Activated naive CD8-positive, alpha-beta T cell treated with anti-CD3 and anti-CD28 coated beads, Interleukin-2, amount 10 ng/mL, durations not matched to agents 7 days and 5 days (primary cell): Measurements from ENCODE around the gene EPRS1. TPM values are rescaled to one million over a fixed set of nuclear protein-coding genes. Genes with fewer than 3 reads are reported as not detected.

Experiments used
- ATAC-seq: fragments of 150-1000 bp; cut with Tn5 transposase; one replicate; pipeline ENCODE4 v1.10.0; 2021; ENCODE audit warnings: low read depth, moderate library complexity
- POLR2A ChIA-PET: fragments of 350-600 bp; sonication (Branson Sonifier 250); formaldehyde crosslinking; loops from one replicate; lab custom pipeline; 2021; ENCODE audit warnings: antibody characterized with exemption; lab: Charles Lee
- DNase-seq: peaks from one replicate; pipeline ENCODE4 v3.0.0; 2021
- H3K27ac Mint-ChIP-seq: one replicate; pipeline ENCODE4 v1.8.0; 2022; ENCODE audit warnings: mild to moderate bottlenecking, mixed read lengths
- H3K27me3 Mint-ChIP-seq: one replicate; pipeline ENCODE4 v1.8.0; 2022; ENCODE audit warnings: mild to moderate bottlenecking, moderate library complexity, mixed read lengths
- H3K36me3 Mint-ChIP-seq: one replicate; pipeline ENCODE4 v1.8.0; 2021; ENCODE audit warnings: mild to moderate bottlenecking, mixed read lengths
- H3K4me1 Mint-ChIP-seq: one replicate; pipeline ENCODE4 v1.8.0; 2021; ENCODE audit warnings: mixed read lengths
- H3K4me3 Mint-ChIP-seq: one replicate; pipeline ENCODE4 v1.8.0; 2022; ENCODE audit warnings: mild to moderate bottlenecking, moderate library complexity, mixed read lengths
- H3K9me3 Mint-ChIP-seq: one replicate; pipeline ENCODE4 v1.8.0; 2021; ENCODE audit warnings: mixed read lengths
- total RNA-seq, 2 experiments: library from RNA; stranded (reverse); gene quantifications; one replicate each; pipeline ENCODE4 v1.2.3, GENCODE V29; 2021

EPRS1 gene
- total RNA-seq, 2 experiments from 2014 or later = 111 to 117 TPM

DNA sequence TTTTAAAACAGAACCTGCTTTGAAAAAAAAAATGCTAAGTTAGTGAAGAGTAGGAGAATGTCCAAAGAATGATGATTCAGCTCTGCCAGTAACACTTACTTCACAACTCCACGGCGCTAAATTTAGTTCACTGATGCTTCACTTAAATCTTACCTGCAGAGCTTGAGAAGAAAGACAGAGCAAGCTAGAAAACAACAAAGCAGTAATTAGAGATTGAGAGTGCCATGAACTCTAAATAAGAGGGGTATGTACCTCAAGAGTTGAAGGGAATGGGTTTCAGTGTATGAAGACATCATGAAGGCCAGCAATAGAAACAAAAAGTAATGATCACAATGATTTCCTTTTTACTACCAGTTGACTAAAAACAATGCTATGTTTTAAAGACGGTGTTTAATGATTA lies 32.8 kb downstream of the EPRS1 start:
- Mint-ChIP-seq H3K27ac (no peak overlapping the region), H3K9me3 (no peaks in the 10 kb centered on the region), H3K36me3 (peaks cover 36% of the 10 kb centered on the region), H3K27me3 (no peaks in the 10 kb centered on the region), H3K4me1 (no peaks in the 10 kb centered on the region), H3K4me3 (no peak overlapping the region)
- POLR2A ChIA-PET = no interaction called here
- ATAC-seq (no peak), DNase-seq (no peak)

GRCh38 chr1:220012259-220012658 lies 34.0 kb downstream of the EPRS1 start:
- H3K27ac Mint-ChIP-seq = no peak overlapping the region
- H3K4me3 Mint-ChIP-seq = no peak overlapping the region
- POLR2A ChIA-PET = no interaction called here
- ATAC-seq (no peak), DNase-seq (no peak)
- no peaks in the 10 kb centered on the region for H3K27me3 Mint-ChIP-seq
- no peaks in the 10 kb centered on the region for H3K9me3 Mint-ChIP-seq
- H3K36me3 Mint-ChIP-seq = peaks cover 39% of the 10 kb centered on the region
- no peaks in the 10 kb centered on the region for H3K4me1 Mint-ChIP-seq

- H3K4me3 Mint-ChIP-seq = no peak overlapping the region
- H3K27me3 Mint-ChIP-seq = no peaks in the 10 kb centered on the region
- H3K9me3 Mint-ChIP-seq = no peaks in the 10 kb centered on the region
- POLR2A ChIA-PET = no interaction called here
- DNase-seq = no peak
- H3K4me1 Mint-ChIP-seq = peaks cover 1% of the 10 kb centered on the region
- ATAC-seq = no peak
- H3K36me3 Mint-ChIP-seq = peaks cover 40% of the 10 kb centered on the region
- no peak overlapping the region for H3K27ac Mint-ChIP-seq
Observed at GRCh38 chr1:220011620-220012019, 34.7 kb downstream of the EPRS1 start.

- H3K36me3 Mint-ChIP-seq = peaks cover 31% of the 10 kb centered on the region
- DNase-seq (no peak), ATAC-seq (no peak)
- no peak overlapping the region for H3K4me3 Mint-ChIP-seq
- POLR2A ChIA-PET = no interaction called here
- H3K4me1 Mint-ChIP-seq = peaks cover 12% of the 10 kb centered on the region
- H3K9me3 Mint-ChIP-seq = no peaks in the 10 kb centered on the region
- H3K27ac Mint-ChIP-seq = no peak overlapping the region
- H3K27me3 Mint-ChIP-seq = no peaks in the 10 kb centered on the region
Observed at GRCh38 chr1:220007438-220007837, 38.9 kb downstream of the EPRS1 start.

DNA sequence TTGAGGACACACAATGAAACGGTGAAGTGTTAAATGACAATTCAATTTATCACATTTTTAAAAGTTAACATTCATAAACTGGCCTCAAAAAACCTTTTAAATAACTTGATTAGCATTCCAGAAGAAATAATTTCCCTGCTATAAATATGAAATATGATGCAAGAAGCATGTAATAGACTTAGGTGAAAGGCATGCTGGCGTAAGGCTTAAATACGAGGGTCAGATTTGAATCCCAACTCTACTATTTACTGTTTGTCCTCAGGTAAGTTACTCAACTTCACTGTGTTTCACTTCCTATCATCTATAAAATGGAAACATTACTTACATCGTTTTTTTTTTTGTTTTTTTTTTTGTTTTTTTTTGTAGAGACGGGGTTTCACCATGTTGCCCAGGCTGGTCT lies 40.8 kb downstream of the EPRS1 start:
- POLR2A ChIA-PET = no interaction called here
- H3K4me1 Mint-ChIP-seq = peaks cover 12% of the 10 kb centered on the region
- no peak for DNase-seq
- H3K27ac Mint-ChIP-seq = no peak overlapping the region
- ATAC-seq = no peak
- H3K9me3 Mint-ChIP-seq = no peaks in the 10 kb centered on the region
- H3K36me3 Mint-ChIP-seq = peaks cover 26% of the 10 kb centered on the region
- H3K4me3 Mint-ChIP-seq = no peak overlapping the region
- no peaks in the 10 kb centered on the region for H3K27me3 Mint-ChIP-seq

DNA sequence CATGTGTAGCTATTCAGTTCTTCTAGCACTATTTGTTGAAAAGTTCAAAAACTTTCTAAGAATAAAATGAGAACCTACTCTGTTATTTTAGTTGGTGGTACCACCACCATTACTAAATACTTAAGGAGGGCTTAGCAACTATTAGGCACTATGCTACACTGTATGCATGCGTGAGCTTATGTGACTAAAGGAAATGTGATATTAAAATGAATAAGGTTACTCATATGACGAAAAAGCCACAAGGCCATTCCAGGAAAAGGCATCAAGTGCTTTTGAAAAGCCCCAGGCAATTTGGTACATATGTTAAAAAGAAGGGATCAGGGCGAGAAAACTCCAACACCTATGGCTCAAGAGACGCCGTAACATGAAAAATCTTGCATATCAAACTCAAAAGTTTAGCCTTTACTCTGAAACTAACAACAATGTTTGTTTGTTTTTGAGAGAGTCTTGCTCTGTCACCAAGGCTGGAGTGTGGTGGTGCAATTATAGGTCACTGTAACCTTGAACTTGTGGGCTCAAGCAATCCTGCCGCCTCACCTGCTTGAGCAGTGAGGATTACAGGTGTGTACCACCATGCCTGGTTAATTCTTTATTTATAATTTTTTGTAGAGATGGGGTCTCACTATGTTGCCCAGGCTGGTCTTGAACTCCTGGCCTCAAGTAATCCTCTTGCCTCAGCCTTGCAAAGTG lies 42.5 kb downstream of the EPRS1 start:
- POLR2A ChIA-PET = interaction anchor here (0.8 kb wide), 1 partner anchor 9 kb away, joined by 3 read pairs; no protein-coding TSS in a partner anchor
- peaks cover 25% of the 10 kb centered on the region for H3K36me3 Mint-ChIP-seq
- no peaks in the 10 kb centered on the region for H3K27me3 Mint-ChIP-seq
- DNase-seq = no peak
- H3K27ac Mint-ChIP-seq = no peak overlapping the region
- no peak for ATAC-seq
- H3K4me1 Mint-ChIP-seq = peaks cover 13% of the 10 kb centered on the region
- H3K4me3 Mint-ChIP-seq = no peak overlapping the region
- no peaks in the 10 kb centered on the region for H3K9me3 Mint-ChIP-seq

GRCh38 chr1:220003015-220003414 lies 43.3 kb downstream of the EPRS1 start:
- H3K9me3 Mint-ChIP-seq = no peaks in the 10 kb centered on the region
- no peak for ATAC-seq
- no peak overlapping the region for H3K27ac Mint-ChIP-seq
- H3K4me3 Mint-ChIP-seq = no peak overlapping the region
- POLR2A ChIA-PET = no interaction called here
- H3K4me1 Mint-ChIP-seq = peaks cover 13% of the 10 kb centered on the region
- no peaks in the 10 kb centered on the region for H3K27me3 Mint-ChIP-seq
- peaks cover 26% of the 10 kb centered on the region for H3K36me3 Mint-ChIP-seq
- no peak for DNase-seq

GRCh38 chr1:220001095-220001501 lies 45.2 kb downstream of the EPRS1 start:
- no peak for DNase-seq
- Mint-ChIP-seq H3K4me1 (peaks cover 12% of the 10 kb centered on the region), H3K9me3 (no peaks in the 10 kb centered on the region), H3K4me3 (no peak overlapping the region), H3K36me3 (peaks cover 24% of the 10 kb centered on the region), H3K27me3 (no peaks in the 10 kb centered on the region), H3K27ac (no peak overlapping the region)
- no peak for ATAC-seq
- POLR2A ChIA-PET = no interaction called here

DNA sequence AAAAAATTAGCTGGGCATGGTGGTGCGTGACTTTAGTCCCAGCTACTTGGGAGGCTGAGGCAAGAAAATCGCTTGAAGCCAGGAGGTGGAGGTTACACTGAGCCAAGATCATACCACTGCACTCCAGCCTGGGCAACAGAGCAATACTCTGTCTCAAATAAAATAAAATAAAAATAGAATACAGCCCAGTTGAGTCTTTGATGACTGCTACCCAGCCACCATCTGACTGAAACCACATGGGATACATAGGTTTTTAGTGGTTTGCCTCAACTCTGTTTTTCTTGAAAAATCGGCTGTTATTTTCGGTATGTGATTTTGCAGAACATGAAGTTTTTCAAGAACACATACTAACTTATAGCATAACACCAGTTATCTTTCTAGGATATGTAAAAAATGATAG lies 46.5 kb downstream of the EPRS1 start:
- Mint-ChIP-seq H3K36me3 (peaks cover 31% of the 10 kb centered on the region), H3K4me3 (peak overlapping the region; percentile 25), H3K4me1 (peaks cover 12% of the 10 kb centered on the region), H3K9me3 (no peaks in the 10 kb centered on the region), H3K27me3 (no peaks in the 10 kb centered on the region), H3K27ac (no peak overlapping the region)
- POLR2A ChIA-PET = no interaction called here
- ATAC-seq = no peak
- no peak for DNase-seq

Other genes starting within 250 kb of the EPRS1 start
- not detected for gene SLC30A10, start 117.9 kb downstream of the EPRS1 start, total RNA-seq
- gene BPNT1, start 43.3 kb upstream of the EPRS1 start, total RNA-seq = 10 to 100 TPM; 18.4 to 23.3 TPM
- gene IARS2, start 47.6 kb upstream of the EPRS1 start, total RNA-seq = 10 to 100 TPM; 48.7 to 49.0 TPM
- gene RAB3GAP2, start 225.9 kb upstream of the EPRS1 start, total RNA-seq = 10 to 100 TPM; 48.9 to 49.6 TPM